GM12875 (cell line): ENCODE data around the gene PROKR2.

Source experiments
- H3K4me3 ChIP-seq: one replicate; pipeline ENCODE4 v1.5.1; 2011; ENCODE audit warnings: low read depth, low read length, control low read depth
- TF ChIP-seq, protein P1 (sequence below): IDR thresholded peaks from 2 replicates; pipeline ENCODE4 v1.5.1; 2011; ENCODE audit warnings: low read depth, mild to moderate bottlenecking, control low read depth, inconsistent platforms, low read length, moderate library complexity, borderline replicate concordance; ENCODE audit not compliant: insufficient read depth

The PROKR2 gene

DNA sequence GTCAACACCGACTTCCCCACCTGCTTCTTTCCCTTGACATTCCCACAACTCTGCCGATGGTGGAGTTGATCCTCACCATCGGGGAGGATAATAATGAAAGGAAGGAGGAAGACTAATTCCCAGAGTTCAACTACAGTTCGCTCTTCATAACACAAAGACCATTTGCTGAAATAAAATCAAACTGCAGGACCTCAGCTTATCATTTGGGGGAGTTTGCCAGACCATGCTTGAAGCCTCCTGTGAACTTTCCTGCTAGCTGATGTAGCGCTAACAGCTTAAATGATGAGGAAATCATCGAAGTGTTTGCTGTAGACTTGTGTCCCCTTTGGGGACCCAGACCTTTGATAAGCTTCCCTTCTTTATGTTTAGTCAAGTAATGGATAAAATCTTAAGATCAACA is 26.2 kb downstream of the PROKR2 start:
- H3K4me3 ChIP-seq = no peak overlapping the region
- TF ChIP-seq, protein P1, sequence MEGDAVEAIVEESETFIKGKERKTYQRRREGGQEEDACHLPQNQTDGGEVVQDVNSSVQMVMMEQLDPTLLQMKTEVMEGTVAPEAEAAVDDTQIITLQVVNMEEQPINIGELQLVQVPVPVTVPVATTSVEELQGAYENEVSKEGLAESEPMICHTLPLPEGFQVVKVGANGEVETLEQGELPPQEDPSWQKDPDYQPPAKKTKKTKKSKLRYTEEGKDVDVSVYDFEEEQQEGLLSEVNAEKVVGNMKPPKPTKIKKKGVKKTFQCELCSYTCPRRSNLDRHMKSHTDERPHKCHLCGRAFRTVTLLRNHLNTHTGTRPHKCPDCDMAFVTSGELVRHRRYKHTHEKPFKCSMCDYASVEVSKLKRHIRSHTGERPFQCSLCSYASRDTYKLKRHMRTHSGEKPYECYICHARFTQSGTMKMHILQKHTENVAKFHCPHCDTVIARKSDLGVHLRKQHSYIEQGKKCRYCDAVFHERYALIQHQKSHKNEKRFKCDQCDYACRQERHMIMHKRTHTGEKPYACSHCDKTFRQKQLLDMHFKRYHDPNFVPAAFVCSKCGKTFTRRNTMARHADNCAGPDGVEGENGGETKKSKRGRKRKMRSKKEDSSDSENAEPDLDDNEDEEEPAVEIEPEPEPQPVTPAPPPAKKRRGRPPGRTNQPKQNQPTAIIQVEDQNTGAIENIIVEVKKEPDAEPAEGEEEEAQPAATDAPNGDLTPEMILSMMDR = no peak

DNA sequence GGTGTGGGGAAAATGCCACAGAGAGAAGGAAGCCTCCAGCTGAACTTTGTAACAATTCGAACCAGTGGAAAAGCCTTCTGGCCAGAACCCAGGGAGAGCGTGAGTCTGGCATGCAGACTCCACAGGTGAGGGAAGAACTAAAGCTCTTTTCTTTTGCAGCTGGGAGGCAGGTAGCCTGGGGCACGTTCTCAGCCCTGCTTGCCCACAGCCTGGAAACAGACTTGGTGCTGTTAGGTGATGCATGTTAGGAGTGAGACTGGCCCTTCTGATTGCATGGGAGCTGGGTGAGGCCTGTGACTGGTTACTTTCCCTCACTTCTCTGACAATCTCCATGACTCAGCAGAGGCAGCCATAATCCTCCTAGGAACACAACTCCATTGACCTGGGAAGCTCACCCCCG is 34.2 kb downstream of the PROKR2 start:
- TF ChIP-seq, protein P1 = no peak
- no peak overlapping the region for H3K4me3 ChIP-seq

DNA sequence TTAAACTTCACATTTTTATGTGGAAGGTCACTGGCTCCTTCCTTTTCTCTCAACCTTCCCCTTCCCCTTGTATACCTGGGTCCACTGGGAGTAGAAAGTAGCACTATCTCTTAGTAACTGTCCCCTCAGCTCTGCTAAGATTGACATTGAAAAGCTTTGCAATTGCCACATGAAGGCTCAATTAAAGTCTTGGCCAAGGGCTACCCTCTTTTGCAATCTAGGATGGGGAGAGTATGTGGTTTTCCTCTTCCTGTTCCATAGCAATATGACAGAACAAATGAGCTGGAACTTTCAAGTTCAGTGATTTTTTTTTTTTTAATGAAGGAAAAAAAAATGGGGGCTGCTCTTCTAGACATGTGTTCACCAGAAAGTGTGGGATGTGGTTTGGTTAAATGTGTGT is 37.1 kb downstream of the PROKR2 start:
- TF ChIP-seq, protein P1 = no peak
- no peak overlapping the region for H3K4me3 ChIP-seq

DNA sequence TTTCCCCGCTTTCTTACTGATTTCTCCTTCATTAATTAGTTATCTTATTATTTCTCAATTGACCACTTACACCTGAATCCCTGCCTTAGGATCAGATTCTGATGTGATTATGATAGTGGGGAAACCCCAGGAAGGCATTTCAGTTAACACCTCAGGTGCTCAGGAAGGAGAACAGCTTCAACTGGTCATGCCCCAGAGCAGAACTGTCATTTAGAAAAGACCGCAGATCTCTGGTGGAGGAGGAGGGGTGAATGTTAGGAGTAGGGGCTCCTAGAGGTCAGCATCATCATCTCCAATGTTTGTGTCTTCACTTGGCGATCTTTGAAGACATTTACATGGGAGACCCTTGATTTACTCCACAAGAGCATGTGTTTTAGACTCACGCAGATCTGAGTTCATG is 44.5 kb downstream of the PROKR2 start:
- H3K4me3 ChIP-seq = no peak overlapping the region
- TF ChIP-seq, protein P1 = no peak

DNA sequence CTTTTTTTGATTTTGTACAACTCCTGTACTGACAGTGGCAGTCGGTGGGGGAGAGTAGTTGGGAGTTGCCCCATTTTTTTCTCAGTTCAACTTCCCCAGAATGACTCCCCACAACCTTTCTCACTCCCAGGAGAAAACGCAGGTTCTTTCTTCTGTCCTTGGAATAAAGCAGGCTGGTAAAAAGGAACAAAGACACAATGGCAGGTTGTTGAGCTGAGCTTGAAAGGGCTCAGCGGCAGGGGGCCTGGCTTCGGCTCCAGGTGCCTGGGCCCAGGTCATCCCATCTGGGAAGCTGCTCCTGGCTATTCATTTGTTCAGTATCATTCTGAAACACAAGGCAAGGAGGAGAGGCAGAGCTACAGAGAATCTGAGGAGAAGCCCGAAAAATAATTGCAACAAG is 46.2 kb downstream of the PROKR2 start:
- TF ChIP-seq, protein P1 = no peak

DNA sequence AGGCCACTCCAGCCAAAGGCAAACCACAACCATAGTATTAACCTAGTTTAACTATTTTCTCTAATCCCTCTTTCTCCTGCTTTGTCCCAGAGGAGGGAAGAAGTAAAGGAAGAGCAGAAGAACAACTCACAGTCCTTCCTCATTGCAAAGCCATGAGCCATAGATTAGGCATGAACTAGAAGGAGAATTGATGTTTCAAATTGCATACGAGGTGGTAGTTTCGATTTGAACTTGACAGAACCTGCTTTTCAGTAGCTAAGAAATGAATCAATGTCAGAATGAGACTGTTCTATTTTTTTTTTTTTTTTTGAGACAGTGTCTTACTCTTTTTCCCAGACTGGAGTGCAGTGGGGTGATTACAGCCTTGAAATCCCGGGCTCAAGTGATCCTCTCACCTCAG is 48.3 kb downstream of the PROKR2 start:
- no peak overlapping the region for H3K4me3 ChIP-seq
- TF ChIP-seq, protein P1 = no peak

More for the DNA sequence above, 46.2 kb downstream of the PROKR2 start:
- H3K4me3 ChIP-seq = no peak overlapping the region

DNA sequence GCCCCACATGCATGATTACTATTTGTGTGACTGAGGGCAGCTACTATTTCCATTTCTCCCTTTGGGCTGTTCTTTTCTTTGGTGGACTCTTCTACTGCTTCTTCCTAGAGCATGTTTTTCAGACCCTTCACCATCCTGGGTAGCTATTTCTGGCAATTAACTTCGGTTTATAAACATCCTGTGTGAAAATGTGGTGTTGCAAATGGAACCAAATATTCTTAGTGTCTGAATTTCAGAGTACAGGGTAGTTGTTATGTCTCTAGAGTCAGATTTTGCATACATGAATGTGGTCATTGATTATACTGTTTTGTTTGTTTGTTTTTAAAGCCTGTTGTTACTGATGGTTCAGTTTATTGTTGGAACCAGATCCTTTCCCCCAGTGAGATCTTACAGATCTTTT is 49.7 kb downstream of the PROKR2 start:
- no peak overlapping the region for H3K4me3 ChIP-seq
- TF ChIP-seq, protein P1 = no peak
